ENCODE data around the gene SERF1A. TPM values are rescaled to one million over a fixed set of nuclear protein-coding genes. Genes with fewer than 3 reads are reported as not detected.
"Not testable (repeated sequence)": the region's sequence is repeated elsewhere in the genome, so short reads cannot be mapped to it uniquely, and the experiment has no call there.

SERF1A gene
- total RNA-seq, 1 experiment from 2014 or later = 4.6 TPM

GRCh38 chr5:70925211-70925562, 24.7 kb downstream of the SERF1A start:
- POLR2A ChIA-PET, CTCF ChIA-PET: not testable (repeated sequence)

DNA sequence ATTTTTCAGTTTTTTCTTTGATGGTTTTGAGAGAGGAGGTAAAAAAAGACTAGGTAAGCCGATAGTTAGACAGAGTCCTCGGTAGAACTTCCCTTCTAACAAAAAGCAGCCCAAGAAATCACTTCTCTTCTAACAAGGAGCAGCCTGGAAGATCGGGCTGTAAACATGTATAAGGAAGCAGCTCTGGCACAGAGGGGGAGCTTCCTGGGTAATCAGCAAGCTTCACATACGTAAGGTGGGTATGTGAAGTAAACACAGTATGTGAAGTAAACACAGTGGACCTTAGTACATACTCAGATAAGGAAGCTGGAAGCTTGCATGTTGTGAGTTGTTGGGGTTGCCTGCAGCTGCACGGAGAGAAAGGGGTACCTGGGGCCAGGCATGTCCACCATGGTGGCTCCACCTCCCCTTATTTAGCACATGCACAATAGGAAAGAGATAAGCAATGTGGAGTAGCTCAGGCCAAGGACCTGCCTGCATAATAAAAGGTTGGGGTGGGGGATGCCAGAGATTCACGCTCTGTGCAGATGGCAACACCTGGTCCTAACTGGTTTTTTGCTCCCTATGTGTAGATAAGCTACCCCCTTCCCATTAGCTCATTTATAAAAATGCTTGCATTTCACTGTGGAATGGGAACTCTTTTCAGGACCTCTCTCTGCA, 31.4 kb downstream of the SERF1A start:
- H3K27me3 Mint-ChIP-seq (ENCODE audit: insufficient read depth, unreplicated experiment); H3K9me3 Mint-ChIP-seq (ENCODE audit: unreplicated experiment); DNase-seq; H3K36me3 Mint-ChIP-seq (ENCODE audit: insufficient read depth, unreplicated experiment); H3K9me3 ChIP-seq; H3K4me3 ChIP-seq (ENCODE audit: low read depth, low read length); H3K27me3 ChIP-seq (replicated peaks; ENCODE audit: control insufficient read depth, insufficient read depth, low read length); POLR2A ChIA-PET; H3K27ac Mint-ChIP-seq (ENCODE audit: unreplicated experiment); H3K4me1 ChIP-seq; H3K4me3 Mint-ChIP-seq (ENCODE audit: unreplicated experiment); CTCF ChIA-PET; H3K4me1 Mint-ChIP-seq (ENCODE audit: low read depth, unreplicated experiment); H3K36me3 ChIP-seq (ENCODE audit: control insufficient read depth, insufficient read depth, low read length); BruUV-seq (replicated peaks); intact Hi-C loops (cut with micrococcal nuclease; ENCODE audit: unreplicated experiment): not testable (repeated sequence)

More at GRCh38 chr5:70925211-70925562, 24.7 kb downstream of the SERF1A start:
- H3K4me3 ChIP-seq (ENCODE audit: low read depth, low read length); BruUV-seq (replicated peaks); H3K9me3 Mint-ChIP-seq (ENCODE audit: unreplicated experiment); H3K4me1 Mint-ChIP-seq (ENCODE audit: low read depth, unreplicated experiment); H3K27me3 ChIP-seq (replicated peaks; ENCODE audit: control insufficient read depth, insufficient read depth, low read length); intact Hi-C loops (cut with micrococcal nuclease; ENCODE audit: unreplicated experiment); H3K27ac Mint-ChIP-seq (ENCODE audit: unreplicated experiment); H3K4me3 Mint-ChIP-seq (ENCODE audit: unreplicated experiment); H3K27me3 Mint-ChIP-seq (ENCODE audit: insufficient read depth, unreplicated experiment); H3K36me3 Mint-ChIP-seq (ENCODE audit: insufficient read depth, unreplicated experiment); H3K4me1 ChIP-seq; DNase-seq; H3K9me3 ChIP-seq; H3K36me3 ChIP-seq (ENCODE audit: control insufficient read depth, insufficient read depth, low read length): not testable (repeated sequence)

DNA sequence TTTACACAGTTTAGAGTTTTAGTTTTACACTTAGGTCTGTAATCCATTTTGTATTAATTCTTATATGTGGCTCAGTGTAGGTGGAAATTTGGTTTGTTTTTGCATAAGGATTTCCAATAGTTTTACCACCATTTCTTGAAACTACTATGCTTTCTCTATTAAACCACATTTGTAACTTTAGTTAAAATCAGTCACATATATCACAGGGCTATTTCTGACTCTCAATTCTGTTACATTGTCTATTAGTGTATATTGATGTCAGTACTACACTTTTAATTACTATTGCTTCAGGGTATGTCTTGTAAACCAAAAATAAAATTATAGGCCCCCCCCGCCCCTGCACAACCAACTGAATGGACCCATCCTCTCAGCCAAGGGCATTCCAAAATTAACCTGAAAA, 32.1 kb downstream of the SERF1A start:
- not testable (repeated sequence) for BruUV-seq (replicated peaks); H3K9me3 Mint-ChIP-seq (ENCODE audit: unreplicated experiment)

GRCh38 chr5:70953068-70953467, 52.6 kb downstream of the SERF1A start:
- H3K4me1 ChIP-seq; H3K27ac Mint-ChIP-seq (ENCODE audit: unreplicated experiment); H3K27me3 ChIP-seq (replicated peaks; ENCODE audit: control insufficient read depth, insufficient read depth, low read length); H3K27me3 Mint-ChIP-seq (ENCODE audit: insufficient read depth, unreplicated experiment); H3K9me3 ChIP-seq; intact Hi-C loops (cut with micrococcal nuclease; ENCODE audit: unreplicated experiment); H3K4me3 Mint-ChIP-seq (ENCODE audit: unreplicated experiment); H3K4me1 Mint-ChIP-seq (ENCODE audit: low read depth, unreplicated experiment); CTCF ChIA-PET; BruUV-seq (replicated peaks); H3K36me3 Mint-ChIP-seq (ENCODE audit: insufficient read depth, unreplicated experiment); POLR2A ChIA-PET; H3K36me3 ChIP-seq (ENCODE audit: control insufficient read depth, insufficient read depth, low read length); DNase-seq; H3K4me3 ChIP-seq (ENCODE audit: low read depth, low read length); H3K9me3 Mint-ChIP-seq (ENCODE audit: unreplicated experiment): not testable (repeated sequence)

More for the DNA sequence above, 32.1 kb downstream of the SERF1A start:
- H3K27me3 ChIP-seq (replicated peaks; ENCODE audit: control insufficient read depth, insufficient read depth, low read length); DNase-seq; H3K27ac Mint-ChIP-seq (ENCODE audit: unreplicated experiment); H3K36me3 Mint-ChIP-seq (ENCODE audit: insufficient read depth, unreplicated experiment); H3K4me1 ChIP-seq; intact Hi-C loops (cut with micrococcal nuclease; ENCODE audit: unreplicated experiment); H3K4me3 Mint-ChIP-seq (ENCODE audit: unreplicated experiment); H3K27me3 Mint-ChIP-seq (ENCODE audit: insufficient read depth, unreplicated experiment); CTCF ChIA-PET; H3K36me3 ChIP-seq (ENCODE audit: control insufficient read depth, insufficient read depth, low read length); POLR2A ChIA-PET; H3K9me3 ChIP-seq; H3K4me1 Mint-ChIP-seq (ENCODE audit: low read depth, unreplicated experiment); H3K4me3 ChIP-seq (ENCODE audit: low read depth, low read length): not testable (repeated sequence)

Other genes starting within 250 kb of the SERF1A start
- gene SMN1, start 24.4 kb downstream of the SERF1A start, total RNA-seq (2022) = 60.7 and 61.4 TPM in 2 replicates
- 6.6 and 7.3 TPM in 2 replicates for gene NAIP, start 124.7 kb downstream of the SERF1A start, total RNA-seq (2022)
- gene GTF2H2, start 167.0 kb downstream of the SERF1A start, total RNA-seq (2022) = 70.0 and 82.0 TPM in 2 replicates